GM18951 (cell line): ENCODE measurements around the gene ELAVL2.

Experiments used
- POLR2A ChIP-seq: IDR thresholded peaks from 4 replicates; pipeline ENCODE4 v1.6.1; 2011; ENCODE audit warnings: mild to moderate bottlenecking; ENCODE audit not compliant: insufficient read length, insufficient read depth; ENCODE audit errors: extremely low read depth
- in situ Hi-C: fragments of 300-500 bp; cut with MboI; formaldehyde crosslinking; loops from one replicate; pipeline ENCODE4 v1.12.0; 2022; ENCODE audit warnings: low sequenced_read_pairs, mixed read lengths, inconsistent platforms; ENCODE audit not compliant: unreplicated experiment

Gene ELAVL2

DNA sequence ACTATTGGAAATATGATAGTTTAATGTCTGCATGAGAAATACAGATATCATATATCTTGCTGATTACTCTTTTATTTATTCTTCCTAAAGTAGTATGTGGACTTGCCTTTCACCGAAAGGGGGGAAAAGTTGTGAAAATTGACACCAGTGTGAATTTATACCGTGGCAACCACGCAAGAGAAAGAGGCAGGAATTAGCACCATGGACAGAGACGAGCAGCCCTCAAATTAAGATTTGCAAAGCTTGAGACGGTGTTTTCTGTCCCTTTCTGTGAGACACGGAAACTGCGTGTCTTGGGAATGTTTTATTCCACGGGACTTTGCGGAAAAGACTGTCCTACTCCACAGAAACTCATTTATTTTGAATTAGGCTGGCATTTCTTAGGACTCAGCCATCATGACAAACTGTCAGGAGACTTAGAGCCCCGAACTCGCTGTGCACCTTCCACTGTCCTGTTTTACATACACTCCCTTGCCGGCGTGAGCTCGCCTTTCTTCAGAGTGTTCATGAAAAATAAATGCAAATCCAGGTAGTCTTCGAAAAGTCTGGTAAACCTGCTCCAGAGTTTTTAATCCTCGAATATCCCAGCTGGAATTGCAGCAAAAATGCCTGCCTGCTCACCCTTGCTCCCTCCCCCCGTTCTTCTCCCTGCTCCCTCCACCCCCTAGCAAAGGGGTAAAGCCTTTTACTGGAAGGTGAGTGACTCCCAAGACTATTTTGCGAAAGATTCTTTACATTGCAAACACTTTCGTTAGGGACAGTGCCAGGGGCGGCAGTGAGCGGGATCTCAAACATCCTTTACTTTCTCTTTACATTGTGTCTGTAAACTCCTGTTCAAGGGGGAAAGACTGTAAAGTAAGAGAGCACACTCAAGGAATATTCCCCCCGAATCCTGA lies 3.8 kb upstream of the ELAVL2 start:
- in situ Hi-C loops: no loop called here
- TF ChIP-seq POLR2A: no peak

DNA sequence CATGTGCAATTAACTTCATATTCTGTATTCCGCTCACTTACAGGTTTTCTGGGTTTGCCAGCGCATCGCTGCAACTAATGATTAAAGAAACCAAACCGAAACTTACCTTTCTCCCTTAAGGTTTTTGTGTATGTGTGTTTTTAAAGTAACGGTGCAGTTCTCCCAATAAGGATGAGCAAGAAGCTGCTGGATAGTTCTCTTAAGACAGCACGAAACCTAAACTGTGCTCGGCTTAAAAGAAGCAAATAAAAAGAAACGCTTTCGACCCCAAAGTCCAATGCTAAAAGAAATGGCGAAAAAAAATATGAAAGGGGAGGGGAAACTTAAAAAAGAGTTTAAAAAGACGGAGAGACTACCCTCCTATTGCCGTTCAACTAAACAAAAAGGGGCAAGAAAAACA lies 340 bp downstream of the ELAVL2 start:
- no peak for TF ChIP-seq POLR2A
- in situ Hi-C loops: no loop called here

DNA sequence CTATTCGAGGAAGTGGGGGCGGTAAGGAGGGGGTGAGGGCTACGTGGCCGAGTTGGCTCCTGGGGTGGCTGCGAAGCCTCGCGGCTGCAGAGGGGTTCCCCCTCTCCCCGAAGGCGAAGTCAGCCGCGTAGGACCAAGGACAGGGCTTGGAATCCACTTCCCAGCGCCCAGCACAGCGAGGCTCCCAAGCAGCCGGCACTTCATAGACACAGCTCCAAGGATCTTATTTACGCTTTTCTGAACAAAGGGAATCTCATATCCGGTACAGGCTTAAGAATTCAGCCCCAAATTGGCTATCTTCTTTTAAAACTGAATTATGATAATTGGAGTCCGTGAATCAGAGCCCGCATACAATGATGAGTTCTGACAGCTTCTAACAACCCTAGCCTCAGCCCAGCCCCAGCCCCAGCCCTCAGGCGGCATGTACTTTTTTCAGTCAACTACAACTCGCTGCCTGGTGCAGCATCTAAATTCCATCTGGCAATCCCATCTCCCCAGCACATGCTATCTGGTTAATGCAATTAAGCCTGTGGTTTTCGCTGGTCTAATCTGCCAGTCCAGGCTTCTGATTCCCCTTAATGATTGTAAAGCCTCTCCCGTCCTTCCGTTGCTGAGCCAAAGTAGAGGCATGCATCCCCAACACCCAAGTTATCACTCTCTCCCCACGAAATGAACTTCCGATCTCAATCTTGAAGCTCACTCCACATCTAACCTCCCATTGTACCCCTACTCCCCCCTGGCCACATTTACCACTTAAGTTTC lies 1.0 kb downstream of the ELAVL2 start:
- in situ Hi-C loops: no loop called here

DNA sequence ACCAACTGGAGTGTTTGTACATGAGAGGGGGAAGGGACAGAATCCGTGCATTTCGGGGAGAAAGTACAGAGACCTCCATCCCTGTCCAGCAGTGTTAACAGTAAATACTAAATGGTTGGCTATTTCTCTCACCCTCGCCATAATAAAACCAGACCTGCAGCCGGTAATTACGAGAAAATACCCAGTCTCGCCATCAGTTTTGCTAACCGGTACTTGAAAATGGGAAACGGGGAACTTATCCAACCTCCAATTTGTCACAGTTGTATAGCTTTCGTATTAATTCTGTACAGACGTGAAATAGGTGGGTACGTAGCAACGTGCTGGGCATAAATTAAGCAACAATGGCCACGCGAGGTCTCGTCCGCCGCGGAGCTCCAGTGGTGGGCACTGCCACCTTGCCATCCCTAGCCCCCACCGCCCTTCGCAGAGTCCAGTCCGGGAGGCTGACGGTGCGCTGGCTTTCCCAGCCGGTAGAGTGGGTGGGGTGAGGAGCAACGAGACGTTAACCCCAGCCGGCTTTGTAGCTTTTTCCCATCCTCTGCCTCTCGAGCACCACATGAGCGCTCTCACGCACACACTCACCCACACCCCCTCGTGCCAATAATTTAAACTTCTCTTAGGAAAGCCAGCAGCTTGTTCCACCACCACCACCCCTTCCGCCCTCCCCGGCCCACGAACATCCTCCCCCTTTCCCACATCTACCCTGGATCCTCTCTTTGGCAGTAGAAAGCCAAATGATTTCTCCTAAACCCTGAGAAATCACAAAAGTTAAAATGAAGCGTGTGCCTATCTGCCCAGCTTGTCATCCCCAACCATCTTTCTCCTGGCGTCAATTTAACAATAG lies 1.8 kb downstream of the ELAVL2 start:
- in situ Hi-C loops: no loop called here
- no peak for TF ChIP-seq POLR2A

More for the DNA sequence above, 1.0 kb downstream of the ELAVL2 start:
- TF ChIP-seq POLR2A: no peak

DNA sequence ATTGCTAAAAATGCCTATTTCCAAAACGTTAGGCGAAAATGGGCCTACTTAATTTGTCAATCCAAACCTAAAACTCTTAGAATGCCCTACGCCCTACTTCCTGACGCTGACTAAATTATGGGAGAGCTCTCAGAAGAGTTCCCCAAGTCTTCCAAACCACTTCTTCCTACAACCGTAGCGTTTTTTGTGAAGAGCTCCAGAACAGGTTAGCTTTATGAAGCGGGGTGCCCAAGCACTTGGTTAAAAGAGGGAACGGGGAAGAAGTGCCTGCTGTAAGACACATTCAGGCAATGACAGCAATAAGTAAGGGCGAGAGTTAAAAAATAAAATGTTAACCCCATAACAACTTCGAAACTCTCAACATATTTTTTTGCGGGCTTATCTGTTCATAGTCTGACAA lies 2.8 kb downstream of the ELAVL2 start:
- TF ChIP-seq POLR2A: no peak
- in situ Hi-C loops: no loop called here

DNA sequence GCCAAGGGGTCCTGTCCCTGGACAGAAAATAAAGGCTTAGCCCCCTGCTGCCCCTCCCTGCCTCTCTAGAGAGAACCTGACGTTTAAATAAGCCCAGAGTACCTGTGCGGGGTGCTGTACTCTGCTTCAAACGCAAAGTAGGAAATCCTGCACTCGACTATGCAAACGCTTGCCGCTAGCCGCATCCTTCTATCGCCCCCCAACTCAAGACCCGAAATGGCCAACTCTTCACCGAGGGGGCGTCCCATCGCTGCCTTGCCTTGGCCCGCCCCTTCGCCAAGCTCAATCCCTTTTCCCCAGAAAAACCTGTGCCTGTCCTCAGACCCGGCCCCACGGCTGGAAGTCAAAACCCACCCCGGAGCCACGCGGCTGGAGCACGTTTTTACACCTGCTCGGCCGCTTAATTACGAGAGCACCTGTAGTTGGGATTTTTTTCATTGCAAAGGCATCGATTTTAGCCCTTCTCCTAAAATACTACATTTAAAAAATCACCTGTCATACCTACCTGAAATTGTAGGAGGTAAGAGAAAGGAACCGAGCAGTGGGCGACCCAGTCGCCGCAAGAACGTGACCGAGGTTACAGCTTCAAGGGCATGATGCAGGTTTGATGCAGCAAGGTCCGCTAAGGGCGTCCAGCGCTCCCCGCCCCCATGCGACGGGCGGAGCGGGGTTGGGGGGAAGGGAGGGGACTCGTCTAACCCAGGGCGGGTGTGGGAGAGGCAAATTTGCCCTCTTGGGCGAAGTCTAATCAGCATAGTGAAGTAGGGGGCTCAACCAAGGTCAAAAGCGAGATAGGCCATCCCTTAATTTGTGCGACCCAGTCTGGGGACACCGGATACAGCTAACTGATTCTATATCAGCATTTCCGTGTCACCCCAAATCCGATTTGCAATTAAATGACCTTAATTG lies 3.5 kb downstream of the ELAVL2 start:
- in situ Hi-C loops: no loop called here
- TF ChIP-seq POLR2A: no peak

DNA sequence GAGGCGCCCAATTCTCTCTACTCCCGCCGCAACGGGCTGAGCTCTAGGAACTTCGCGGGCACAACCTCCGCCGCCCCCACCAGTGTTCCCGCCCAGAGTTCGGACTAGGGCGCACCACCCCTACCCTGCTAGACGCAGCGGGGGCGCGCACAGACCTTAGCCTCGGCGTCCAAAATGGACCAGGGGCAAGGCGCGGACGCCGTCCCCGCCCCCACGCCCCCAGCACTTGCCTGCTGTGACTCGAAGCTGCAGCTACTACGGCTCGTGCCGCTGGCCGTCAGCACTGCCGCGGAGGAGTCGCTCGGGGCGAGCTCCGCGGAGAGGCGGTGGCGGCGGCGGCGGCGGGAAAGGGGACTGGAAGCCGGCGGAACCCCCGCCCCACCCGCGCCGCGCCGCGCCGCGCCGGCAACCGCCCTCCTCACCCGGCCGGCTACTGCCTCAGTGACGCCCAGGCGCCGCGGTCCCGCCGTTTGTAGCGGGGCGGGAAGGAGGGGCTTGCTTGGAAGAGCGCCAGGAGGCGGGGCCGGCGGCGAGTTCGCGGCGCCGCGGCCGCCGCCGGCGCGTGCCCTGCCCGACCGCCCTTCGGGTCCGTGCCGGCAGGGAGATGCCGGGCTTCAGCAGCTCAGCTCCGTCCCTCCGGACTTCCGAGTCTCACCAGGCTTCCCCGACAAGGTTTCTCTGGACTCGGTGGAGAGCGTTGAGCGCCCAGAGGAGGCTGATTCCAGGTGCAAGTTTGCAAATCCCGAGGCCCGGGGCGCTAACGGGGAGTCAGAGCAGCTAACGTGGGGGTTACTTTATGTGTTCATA lies 4.5 kb downstream of the ELAVL2 start:
- in situ Hi-C loops: no loop called here
- no peak for TF ChIP-seq POLR2A

DNA sequence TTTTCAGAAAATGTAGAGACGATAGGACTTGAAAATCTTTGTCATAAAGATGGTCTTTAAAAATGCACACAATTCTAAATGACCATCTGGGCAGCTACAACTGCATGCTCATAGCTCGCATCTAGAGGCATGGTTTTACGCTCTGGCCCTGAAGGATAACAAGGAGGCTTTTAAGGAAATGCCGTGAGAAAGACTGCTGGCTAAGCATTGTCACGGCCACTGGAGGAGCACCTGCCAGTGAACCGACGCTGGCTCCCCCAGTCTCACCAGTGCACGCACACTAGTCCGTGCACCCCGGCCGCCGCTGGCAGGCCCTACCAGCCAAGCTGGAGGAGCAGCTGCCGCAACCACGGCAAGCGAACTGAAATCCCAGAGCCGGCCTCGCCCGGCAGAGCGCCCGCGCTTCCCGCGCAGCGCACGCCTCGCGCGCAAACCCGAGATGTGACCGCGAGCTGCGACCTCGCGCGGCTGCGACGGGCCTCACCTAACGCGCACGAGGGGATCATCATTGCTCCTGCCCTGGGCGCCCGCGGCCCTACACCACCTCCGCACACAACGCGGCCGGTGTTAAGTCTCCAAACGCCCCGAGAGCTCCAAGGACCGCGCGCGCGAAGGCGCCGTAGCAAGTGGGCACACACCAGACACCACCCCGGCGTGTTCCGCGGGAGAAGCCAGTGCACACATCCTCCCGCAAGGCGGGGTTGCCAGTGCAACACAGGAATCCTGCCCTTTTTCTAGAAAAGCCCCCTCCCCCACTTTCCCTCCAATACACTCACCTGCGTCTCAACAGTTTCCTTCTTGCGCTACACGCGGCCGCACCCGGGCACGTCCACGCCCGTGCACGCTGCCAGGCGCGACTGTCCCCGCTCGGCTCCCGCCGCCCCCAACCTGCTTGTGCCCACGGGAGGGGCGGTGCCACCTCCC lies 5.3 kb downstream of the ELAVL2 start:
- in situ Hi-C loops: no loop called here
- no peak for TF ChIP-seq POLR2A

DNA sequence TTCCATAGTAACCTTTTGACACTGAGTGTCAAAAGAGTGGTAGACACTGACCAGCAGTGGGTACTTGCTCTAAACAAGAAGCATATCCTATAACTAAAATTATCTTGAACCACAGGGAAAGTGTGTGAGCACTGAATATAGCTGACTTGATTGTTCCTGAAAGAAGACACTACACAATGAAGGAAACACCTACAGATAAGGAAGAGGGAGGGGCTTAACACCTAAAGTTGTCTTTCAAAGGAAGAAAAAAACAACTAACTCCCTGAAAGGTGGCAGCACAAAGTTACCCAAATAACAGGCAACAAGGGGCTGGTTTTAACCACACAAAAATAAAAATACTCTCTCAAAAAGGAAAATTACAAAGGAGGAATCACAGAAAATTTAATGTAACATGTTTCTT lies 6.6 kb downstream of the ELAVL2 start:
- TF ChIP-seq POLR2A: no peak
- in situ Hi-C loops: no loop called here

DNA sequence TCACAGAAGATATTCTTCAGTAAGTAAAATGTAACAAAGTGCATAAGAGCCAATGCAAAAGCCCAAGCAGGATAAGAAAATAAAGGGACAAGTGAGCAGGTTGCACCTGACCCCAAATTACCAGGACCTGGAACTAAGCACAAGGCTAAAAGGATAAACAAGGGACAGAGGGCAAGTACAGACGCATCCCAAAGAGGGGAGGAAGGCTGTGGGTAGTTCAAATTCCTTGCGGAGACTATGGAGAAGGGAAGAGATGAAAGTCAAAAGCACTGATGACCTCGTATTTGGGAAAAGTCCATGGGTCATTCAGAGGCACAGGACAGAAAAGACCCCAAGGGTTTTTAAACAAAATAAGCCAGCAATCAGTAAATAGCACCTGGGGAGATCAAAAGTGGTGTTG lies 11.8 kb downstream of the ELAVL2 start:
- no peak for TF ChIP-seq POLR2A
- in situ Hi-C loops: no loop called here
